SK-N-SH (cell line): Measurements from ENCODE around the gene SALL3. TPM values are rescaled to one million over a fixed set of nuclear protein-coding genes. Genes with fewer than 3 reads are reported as not detected.

Experiments used
- CTCF ChIA-PET: fragments of 300-600, 350-600 bp; formaldehyde crosslinking; extraction: SDS; loops from one replicate; lab custom pipeline; 2021; lab: Yijun Ruan, JAX
- POLR2A ChIA-PET: fragments of 350-600 bp; sonication (Branson Sonifier 250); formaldehyde crosslinking; extraction: SDS; loops from one replicate; lab custom pipeline; 2020; ENCODE audit warnings: antibody characterized with exemption, inconsistent platforms; lab: Yijun Ruan, JAX
- DNase-seq: peaks from one replicate; pipeline ENCODE4 v3.0.0; 2012
- H2AFZ ChIP-seq: fragments of 200-600 bp; sonication (generic); 2 replicates; pipeline ENCODE4 v1.8.1; 2016; ENCODE audit warnings: antibody characterized with exemption, mild to moderate bottlenecking, low read depth
- H3F3A ChIP-seq: fragments of 200-600 bp; sonication (generic); replicated peaks from 2 replicates; pipeline ENCODE3; 2016; ENCODE audit warnings: antibody characterized with exemption, mild to moderate bottlenecking; ENCODE audit not compliant: insufficient read depth
- H3K27ac ChIP-seq, 2 experiments: fragments of 200-500 bp in 1 of 2; fragments of 200-600 bp in 1 of 2; sonication (Bioruptor generic) in 1 of 2; sonication (generic), shearing (Covaris generic) in 1 of 2; 2 replicates each; pipeline versions ENCODE4 v1.5.1 to v1.6.1; 2014 to 2016; ENCODE audit warnings: low read depth in 2 of 2, inconsistent platforms in 1 of 2, low read length in 1 of 2, mild to moderate bottlenecking in 1 of 2, mixed read lengths in 1 of 2
- H3K27me3 ChIP-seq: fragments of 200-600 bp; sonication (generic), shearing (Covaris generic); 2 replicates; pipeline ENCODE4 v1.6.1; 2016; ENCODE audit warnings: mixed run types; ENCODE audit not compliant: insufficient read depth
- H3K36me3 ChIP-seq, 2 experiments: fragments of 200-500 bp in 1 of 2; fragments of 200-600 bp in 1 of 2; sonication (Bioruptor generic) in 1 of 2; sonication (generic) in 1 of 2; replicated peaks in 1 of 2; 2 replicates each; pipeline versions ENCODE3 to v1.5.1; 2014 to 2016; ENCODE audit warnings: low read length in 1 of 2, mild to moderate bottlenecking in 1 of 2; ENCODE audit not compliant: insufficient read depth in 2 of 2, control insufficient read depth in 1 of 2
- H3K4me1 ChIP-seq, 2 experiments: fragments of 200-500 bp in 1 of 2; fragments of 200-600 bp in 1 of 2; sonication (Bioruptor generic) in 1 of 2; sonication (generic), shearing (Covaris generic) in 1 of 2; 2 replicates each; pipeline versions ENCODE4 v1.5.1 to v1.6.1; 2014 to 2016; ENCODE audit warnings: low read depth in 1 of 2, low read length in 1 of 2, mixed run types in 1 of 2; ENCODE audit not compliant: insufficient read depth in 2 of 2, control insufficient read depth in 1 of 2
- H3K4me2 ChIP-seq: fragments of 200-600 bp; sonication (generic), shearing (Covaris generic); 2 replicates; pipeline ENCODE4 v1.6.1; 2017; ENCODE audit warnings: mixed run types
- H3K4me3 ChIP-seq, 2 experiments: fragments of 200-500 bp in 1 of 2; fragments of 200-600 bp in 1 of 2; sonication (Bioruptor generic) in 1 of 2; sonication (generic), shearing (Covaris generic) in 1 of 2; 2 replicates each; pipeline versions ENCODE4 v1.5.1 to v1.8.1; 2014 to 2016; ENCODE audit warnings: low read depth in 2 of 2, inconsistent platforms in 1 of 2, low read length in 1 of 2, mild to moderate bottlenecking in 1 of 2, mixed read lengths in 1 of 2, moderate library complexity in 1 of 2
- H3K79me2 ChIP-seq: fragments of 200-600 bp; sonication (generic); 2 replicates; pipeline ENCODE4 v1.8.1; 2017; ENCODE audit warnings: mild to moderate bottlenecking; ENCODE audit not compliant: insufficient read depth
- H3K9ac ChIP-seq: fragments of 200-600 bp; sonication (generic); 2 replicates; pipeline ENCODE4 v1.6.1; 2017; ENCODE audit warnings: mixed run types
- H3K9me2 ChIP-seq: fragments of 200-600 bp; sonication (generic); 2 replicates; pipeline ENCODE4 v1.6.1; 2017; ENCODE audit warnings: mixed run types
- H3K9me3 ChIP-seq: fragments of 200-600 bp; sonication (generic); 2 replicates; pipeline ENCODE4 v1.6.1; 2017; ENCODE audit warnings: mixed run types, mild to moderate bottlenecking, moderate library complexity
- H4K20me1 ChIP-seq: fragments of 200-600 bp; sonication (generic); 2 replicates; pipeline ENCODE4 v1.6.1; 2017; ENCODE audit warnings: mild to moderate bottlenecking, mixed run types; ENCODE audit not compliant: insufficient read depth
- ELF1 ChIP-seq: IDR thresholded peaks from 2 replicates; pipeline ENCODE4 v1.4.0; 2012
- EP300 ChIP-seq, 2 experiments: IDR thresholded peaks; 2 replicates each; pipeline versions ENCODE4 v1.4.0 to v1.6.1; 2012; ENCODE audit warnings: borderline replicate concordance in 1 of 2, low read depth in 1 of 2, low read length in 1 of 2
- FOSL2 ChIP-seq: IDR thresholded peaks from 2 replicates; pipeline ENCODE4 v1.4.0; 2012; ENCODE audit warnings: low read depth, mild to moderate bottlenecking, moderate library complexity, borderline replicate concordance
- FOXJ3 ChIP-seq: sonication (generic); formaldehyde crosslinking; IDR thresholded peaks from 2 replicates; pipeline ENCODE4 v1.5.1; 2020; ENCODE audit warnings: mild to moderate bottlenecking, missing genetic modification reagents
- GATA2 ChIP-seq: sonication (generic); formaldehyde crosslinking; IDR thresholded peaks from 2 replicates; pipeline ENCODE4 v1.5.0; 2020; ENCODE audit warnings: mild to moderate bottlenecking, missing genetic modification reagents
- IRF3 ChIP-seq: fragments of 150-350 bp; IDR thresholded peaks from 2 replicates; pipeline ENCODE4 v1.6.1; 2016; ENCODE audit warnings: mild to moderate bottlenecking, low read depth, low read length
- MXI1 ChIP-seq: IDR thresholded peaks from 2 replicates; pipeline ENCODE4 v1.6.1; 2012; ENCODE audit warnings: mild to moderate bottlenecking, low read depth, low read length, improper control_type of control experiment
- NRF1 ChIP-seq: IDR thresholded peaks from 2 replicates; pipeline ENCODE4 v1.6.1; 2012; ENCODE audit warnings: low read depth, mild to moderate bottlenecking, low read length
- PBX3 ChIP-seq: IDR thresholded peaks from 2 replicates; pipeline ENCODE4; 2012
- POLR2AphosphoS5 ChIP-seq: IDR thresholded peaks from 2 replicates; pipeline ENCODE4 v1.6.1; 2012; ENCODE audit warnings: low read depth, low read length
- RXRA ChIP-seq: IDR thresholded peaks from 2 replicates; pipeline ENCODE4 v1.4.0; 2012; ENCODE audit warnings: low read depth, mild to moderate bottlenecking, borderline replicate concordance
- SIN3A ChIP-seq: IDR thresholded peaks from 2 replicates; pipeline ENCODE4 v1.6.1; 2012; ENCODE audit warnings: low read depth, mild to moderate bottlenecking, low read length, moderate library complexity, borderline replicate concordance
- SMC3 ChIP-seq: IDR thresholded peaks from 2 replicates; pipeline ENCODE4 v1.6.1; 2012; ENCODE audit warnings: low read depth, low read length, improper control_type of control experiment
- TCF12 ChIP-seq: IDR thresholded peaks from 2 replicates; pipeline ENCODE4 v1.4.0; 2012
- USF1 ChIP-seq: IDR thresholded peaks from 2 replicates; pipeline ENCODE4 v1.4.0; 2012; ENCODE audit warnings: low read depth, borderline replicate concordance
- ZBTB33 ChIP-seq: IDR thresholded peaks from 2 replicates; pipeline ENCODE4 v1.4.0; 2012; ENCODE audit warnings: low read depth, borderline replicate concordance
- WGBS: methylation state at CpG from one replicate; pipeline ENCODE4 v1.1.6; 2017; ENCODE audit warnings: low lambda C conversion rate; 5-methylcytosine and 5-hydroxymethylcytosine counted together
- polyA plus RNA-seq, 3 experiments: library from polyadenylated mRNA; depleted of rRNA; stranded (reverse); fragments of >200 nt; gene quantifications; 2 replicates each; pipeline ENCODE4 v1.2.3, GENCODE V29; 2012

SALL3 gene
- polyA plus RNA-seq, 1 of the 3 experiments (the other 2 are of a cell fraction) = not detected

GRCh38 chr18:78992041-78993011, 12.7 kb downstream of the SALL3 start:
- no peaks in the 10 kb centered on the region for H3K4me1 ChIP-seq
- no peaks in the 10 kb centered on the region for H3K9me3 ChIP-seq
- CTCF ChIA-PET = no interaction called here
- H4K20me1 ChIP-seq = no peaks in the 10 kb centered on the region
- no peak overlapping the region for H3K27ac ChIP-seq
- H2AFZ ChIP-seq = no peak overlapping the region
- H3K4me3 ChIP-seq = no peak overlapping the region
- POLR2A ChIA-PET = no interaction called here
- TF ChIP-seq PBX3 (no peak), GATA2 (CRISPR knock-in tag) (no peak), EP300 (IDR thresholded peaks at IDR 0.05; ENCODE audit: borderline replicate concordance in 1 of 2, low read depth in 1 of 2, low read length in 1 of 2) (no peak), RXRA (no peak), NRF1 (no peak), ELF1 (no peak), POLR2AphosphoS5 (no peak), IRF3 (no peak), ZBTB33 (no peak), SIN3A (no peak), SMC3 (no peak), USF1 (no peak), FOXJ3 (CRISPR knock-in tag) (no peak), TCF12 (no peak), FOSL2 (no peak), MXI1 (no peak)
- WGBS = 90% methylated on average over 62 of the region's 129 CpGs
- no peak overlapping the region for H3K4me2 ChIP-seq
- H3F3A ChIP-seq = no peaks in the 10 kb centered on the region
- no peaks in the 10 kb centered on the region for H3K9me2 ChIP-seq
- no peaks in the 10 kb centered on the region for H3K36me3 ChIP-seq
- no peaks in the 10 kb centered on the region for H3K79me2 ChIP-seq
- DNase-seq = no peak
- H3K27me3 ChIP-seq = peaks cover 33% of the 10 kb centered on the region
- H3K9ac ChIP-seq = no peak overlapping the region
